Stimulated activated CD8-positive, alpha-beta memory T cell treated with anti-CD3 and anti-CD28 coated beads, Interleukin-7, amount 100 ng/mL, for 1 hour (primary cell): ENCODE measurements around the gene MICA.
"Not testable (repeated sequence)": the region's sequence is repeated elsewhere in the genome, so short reads cannot be mapped to it uniquely, and the experiment has no call there.

Experiments used
- DNase-seq, 2 donors: peaks; one replicate each; pipeline ENCODE4 v3.0.0-alpha.2; 2020; ENCODE audit warnings: low read depth in 2 of 2

Gene MICA

DNA sequence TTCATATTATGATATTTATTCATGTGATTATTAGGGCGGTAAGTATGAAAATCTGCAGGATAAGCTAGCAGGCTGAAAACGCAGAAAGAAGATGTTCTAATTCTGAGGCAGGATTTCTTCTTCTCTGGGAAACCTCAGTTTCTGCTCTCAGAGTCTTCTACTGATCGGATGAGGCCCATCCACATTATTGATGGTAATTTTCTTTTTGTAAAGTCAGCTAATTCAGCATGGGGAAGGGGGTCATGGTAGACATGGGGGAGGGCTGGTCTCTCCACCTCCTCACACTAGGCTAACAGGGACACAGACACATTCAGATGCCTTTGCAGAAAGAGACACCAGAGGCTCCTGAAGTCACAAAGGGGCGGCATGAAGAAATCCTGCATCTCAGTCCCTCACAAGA is 21.7 kb upstream of the MICA start:
- DNase-seq = no peak

DNA sequence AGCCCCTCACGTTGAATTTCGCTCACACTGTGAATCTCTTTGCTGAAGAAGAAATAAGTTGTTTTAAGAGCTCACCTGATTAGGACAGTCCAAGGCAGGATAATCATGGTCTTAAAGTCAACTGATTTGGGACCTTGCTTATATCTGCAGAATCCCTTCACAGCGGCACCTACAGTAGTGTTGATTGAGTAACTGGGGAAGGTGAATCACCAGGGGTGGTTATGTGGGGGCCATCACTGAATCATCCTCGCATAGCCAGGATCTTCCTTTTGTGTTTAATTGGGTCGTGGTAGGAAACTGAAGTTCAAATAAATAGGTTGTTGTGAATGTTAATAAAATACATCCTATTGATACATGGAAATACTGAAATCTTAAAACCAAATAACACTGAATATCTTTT is 20.2 kb upstream of the MICA start:
- DNase-seq = no peak

DNA sequence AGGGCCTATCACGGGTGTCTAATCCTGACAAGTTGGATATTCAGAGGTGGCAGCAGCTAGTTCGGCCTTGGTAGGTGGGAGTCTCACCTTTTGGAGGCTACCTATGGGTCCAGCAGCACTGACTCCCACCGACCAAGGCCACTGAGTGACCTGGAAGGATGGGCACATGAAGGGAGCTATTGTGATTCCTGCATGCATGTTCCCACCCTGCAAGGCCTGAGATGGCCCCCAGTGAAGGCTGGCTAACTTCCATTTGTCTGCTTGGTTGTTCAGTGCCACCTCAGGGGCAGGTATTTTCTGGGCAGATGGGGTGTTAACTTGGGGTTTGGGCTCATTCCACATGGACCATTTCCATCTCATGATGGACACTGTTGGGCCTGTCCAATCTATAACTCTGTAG is 18.4 kb upstream of the MICA start:
- no peak for DNase-seq

- DNase-seq = no peak
These were observed 17.3 kb upstream of the MICA start for GRCh38 chr6:31386099-31386498.

GRCh38 chr6:31386977-31387376 is 16.4 kb upstream of the MICA start:
- no peak for DNase-seq

DNA sequence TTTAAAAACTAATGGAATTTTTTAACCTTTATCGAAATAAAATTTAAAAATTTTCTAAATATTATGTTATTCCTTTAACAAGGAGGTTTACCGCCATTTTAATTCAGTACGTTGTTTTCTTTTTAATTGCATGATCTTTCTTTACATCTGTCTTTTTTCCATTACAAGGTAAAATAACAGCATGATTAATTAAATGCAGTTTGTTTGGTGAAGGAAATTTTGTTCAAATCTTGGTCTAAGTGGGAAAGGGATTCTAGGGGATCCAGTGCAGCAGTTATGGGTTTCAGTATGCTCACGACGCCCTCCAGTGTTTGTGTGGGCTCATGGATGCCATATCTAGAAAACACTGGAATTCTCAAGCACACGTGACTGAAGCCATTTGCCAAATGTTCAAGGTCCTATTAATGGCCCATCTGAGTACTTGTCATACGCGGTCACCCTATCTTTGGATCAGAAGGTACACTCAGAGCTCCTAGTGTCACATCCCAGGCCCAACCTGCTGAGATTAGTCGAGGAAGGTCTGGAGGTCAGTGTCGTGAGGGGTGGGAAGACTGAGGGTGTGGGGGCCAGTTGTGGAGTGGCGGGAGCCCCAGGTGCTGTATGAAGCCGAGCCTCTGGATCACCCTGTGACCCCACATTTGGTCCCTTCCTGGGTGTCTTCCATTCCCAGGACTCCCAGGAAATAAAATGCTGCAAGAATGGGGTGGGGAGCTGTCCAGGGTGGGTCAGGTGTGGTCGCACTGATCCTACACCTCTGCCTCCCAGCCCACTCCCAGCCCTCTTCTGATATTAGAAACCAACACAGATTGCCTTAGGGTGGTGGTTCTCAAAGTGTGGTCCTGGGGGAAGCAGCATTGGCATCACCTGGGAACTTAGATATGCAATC is 14.2 kb upstream of the MICA start:
- not testable (repeated sequence) for DNase-seq

- DNase-seq = not testable (repeated sequence)
These were observed 13.6 kb upstream of the MICA start for GRCh38 chr6:31389802-31390132.

GRCh38 chr6:31393932-31394331 is 9.5 kb upstream of the MICA start:
- no peak for DNase-seq

DNA sequence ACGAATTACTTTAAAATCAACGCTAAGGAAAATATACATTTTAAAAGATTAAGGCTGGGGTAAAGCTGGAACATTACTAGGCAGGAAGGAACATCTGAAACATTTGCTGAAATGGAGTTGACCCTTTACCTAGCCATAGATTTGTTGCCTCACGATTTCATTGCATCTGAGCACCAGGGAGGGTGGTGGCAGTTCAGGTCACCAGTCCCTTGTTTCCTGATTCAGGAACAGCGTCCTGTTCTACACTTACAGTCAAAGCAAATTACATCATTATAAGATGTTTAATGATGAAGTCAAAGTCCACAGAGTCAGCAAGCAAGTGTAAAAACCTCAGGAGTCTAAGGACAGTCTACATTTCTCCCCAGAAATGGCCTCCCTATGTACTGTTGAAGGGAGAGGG is 9.0 kb upstream of the MICA start:
- DNase-seq = no peak

DNA sequence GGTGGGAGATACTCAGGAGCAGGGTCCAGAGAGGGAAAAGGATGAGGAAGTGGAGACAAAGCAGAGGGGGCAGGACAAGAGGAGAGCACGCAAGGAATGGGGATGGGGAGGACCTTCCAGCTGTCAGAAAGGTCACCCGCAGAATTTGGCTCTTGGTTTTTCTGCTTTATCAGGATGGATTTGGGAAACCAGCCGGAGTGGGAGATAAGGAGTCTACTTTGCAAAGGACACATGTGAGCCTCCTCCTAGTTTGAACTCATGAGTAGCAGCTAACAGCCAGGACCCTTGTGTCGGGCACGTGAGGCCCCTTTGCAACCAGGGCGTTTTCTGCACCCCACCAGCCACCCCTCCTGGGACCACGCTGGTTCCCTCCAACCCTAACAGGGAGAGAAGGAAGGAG is 7.6 kb upstream of the MICA start:
- DNase-seq = no peak

- peak; percentile 75 to 88 for DNase-seq
These were observed 6.8 kb upstream of the MICA start for GRCh38 chr6:31396422-31397152.

- DNase-seq = not testable (repeated sequence)
These were observed 6.3 kb upstream of the MICA start for GRCh38 chr6:31397153-31397499.

GRCh38 chr6:31397901-31398525 is 5.4 kb upstream of the MICA start:
- DNase-seq = no peak

DNA sequence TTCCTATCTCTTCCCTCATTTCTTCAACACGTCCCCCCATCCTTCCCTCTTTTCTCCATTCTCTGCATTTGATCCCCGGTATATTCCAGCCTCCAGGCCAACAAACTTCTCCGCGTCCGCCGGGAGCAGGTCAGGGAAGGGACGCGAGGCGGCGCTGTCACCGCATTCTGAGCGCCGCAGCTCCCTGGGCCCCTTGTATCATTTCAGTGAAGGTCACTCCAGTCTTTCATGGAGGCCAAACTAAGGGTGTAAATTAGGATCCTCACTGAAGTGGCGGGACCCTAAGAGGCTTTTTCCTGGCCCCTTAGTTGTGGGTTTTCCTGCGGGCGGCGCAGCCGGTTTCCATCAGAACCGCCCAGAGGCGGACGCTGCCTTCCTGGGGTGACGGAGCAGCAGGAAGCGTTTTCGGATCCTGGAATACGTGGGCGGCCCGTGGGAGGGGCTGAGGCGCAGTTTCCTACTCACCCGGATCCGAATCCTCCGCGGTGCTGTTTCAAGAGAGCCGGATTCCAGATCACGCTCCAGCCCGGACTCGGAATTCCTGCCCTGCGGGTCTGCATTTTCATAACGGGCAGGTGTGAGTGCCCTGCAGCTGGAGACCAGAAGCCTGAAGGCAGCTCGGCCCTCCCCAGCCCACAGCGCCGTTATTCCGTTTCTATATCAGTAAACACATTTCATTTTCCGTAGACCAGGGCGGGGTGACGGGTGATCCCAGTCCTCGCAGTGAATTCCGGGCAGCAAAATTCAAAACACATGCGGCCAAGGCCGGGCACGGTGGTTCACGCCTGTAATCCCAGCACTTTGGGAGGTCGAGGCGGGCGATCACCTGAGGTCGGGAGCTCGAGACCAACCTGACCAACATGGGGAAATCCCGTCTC is 3.6 kb upstream of the MICA start:
- DNase-seq = peak in 1 of 2 donors; percentile 20

- peak; percentile 55 to 64 for DNase-seq
These were observed 2.7 kb upstream of the MICA start for GRCh38 chr6:31400467-31401289.

DNA sequence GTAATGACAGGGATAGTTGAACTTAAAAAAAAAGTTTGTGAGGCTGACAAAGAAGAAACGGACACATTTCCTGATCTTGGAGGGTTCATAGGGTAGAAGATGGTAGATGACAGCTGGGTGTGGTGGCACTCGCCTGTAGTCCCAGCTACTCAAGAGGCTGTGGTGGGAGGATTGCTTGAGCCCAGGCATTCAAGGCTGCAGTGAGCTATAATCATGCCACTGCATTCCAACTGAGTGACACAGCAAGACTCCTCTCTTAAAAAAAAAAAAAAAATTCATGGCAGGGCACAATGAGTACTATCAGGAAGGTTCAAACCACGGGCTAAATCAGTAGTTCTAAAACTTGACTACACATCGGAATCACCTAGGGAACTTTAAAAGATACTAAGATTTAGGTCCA is 2.0 kb upstream of the MICA start:
- DNase-seq = no peak

DNA sequence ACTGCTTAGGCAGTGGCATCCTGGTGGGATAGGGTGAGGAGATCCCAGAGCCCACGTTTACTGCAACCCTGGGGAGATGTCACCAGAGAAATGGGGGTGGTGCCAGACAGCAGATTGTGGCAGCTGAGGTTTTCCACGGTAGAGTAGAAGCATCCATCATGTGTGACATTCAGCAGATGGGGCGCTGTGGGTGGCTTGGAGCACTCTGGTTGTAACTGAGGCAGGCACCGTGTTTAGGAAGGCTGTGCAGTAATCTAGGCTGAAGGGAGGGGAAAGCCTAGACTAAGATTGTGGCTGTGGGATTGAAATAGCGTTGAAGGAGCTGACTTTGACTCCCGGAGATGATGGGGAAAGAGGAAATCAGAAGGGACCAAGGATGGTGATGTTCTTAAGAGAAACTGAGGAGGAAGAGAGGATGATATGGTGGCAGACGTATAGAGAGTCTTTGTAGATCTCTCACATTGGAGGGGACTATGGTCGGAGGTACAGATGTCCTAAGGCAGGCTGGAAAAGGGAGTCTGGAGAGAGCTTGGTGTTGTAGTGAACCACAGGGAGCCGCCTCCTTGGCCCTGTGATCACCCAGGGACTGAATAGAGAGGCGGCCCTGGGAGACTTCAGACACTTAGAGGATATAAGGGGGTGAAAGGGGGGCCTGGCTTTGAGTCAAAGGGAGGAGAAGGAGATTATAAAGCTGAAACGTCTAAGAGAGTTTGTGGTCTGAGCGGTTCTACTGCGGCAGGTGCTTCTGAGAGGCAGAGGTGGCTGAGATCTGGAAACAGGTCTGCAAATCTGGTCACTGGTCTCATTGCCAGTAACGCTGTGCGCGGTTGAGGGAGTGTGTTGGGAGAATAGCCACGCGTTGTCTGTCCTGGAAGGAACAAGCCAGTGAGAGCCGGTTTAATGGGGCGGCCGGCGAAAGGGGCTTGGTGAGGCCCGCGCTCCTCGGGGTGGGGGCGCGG is 792 bp upstream of the MICA start:
- no peak for DNase-seq

GRCh38 chr6:31404061-31404364 is 618 bp downstream of the MICA start:
- DNase-seq = not testable (repeated sequence)

GRCh38 chr6:31405996-31406395 is 2.6 kb downstream of the MICA start:
- no peak for DNase-seq

GRCh38 chr6:31407699-31408098 is 4.3 kb downstream of the MICA start:
- DNase-seq = no peak
